ENCODE measurements around the gene LRCH1. TPM values are rescaled to one million over a fixed set of nuclear protein-coding genes. Genes with fewer than 3 reads are reported as not detected.

LRCH1 gene
- total and polyA plus RNA-seq, 2 of the 13 experiments (the other 11 are each of a cell fraction or from before 2014, with no cell fraction given), result 4.1 to 12.6 TPM

- TF ChIP-seq, protein P1, sequence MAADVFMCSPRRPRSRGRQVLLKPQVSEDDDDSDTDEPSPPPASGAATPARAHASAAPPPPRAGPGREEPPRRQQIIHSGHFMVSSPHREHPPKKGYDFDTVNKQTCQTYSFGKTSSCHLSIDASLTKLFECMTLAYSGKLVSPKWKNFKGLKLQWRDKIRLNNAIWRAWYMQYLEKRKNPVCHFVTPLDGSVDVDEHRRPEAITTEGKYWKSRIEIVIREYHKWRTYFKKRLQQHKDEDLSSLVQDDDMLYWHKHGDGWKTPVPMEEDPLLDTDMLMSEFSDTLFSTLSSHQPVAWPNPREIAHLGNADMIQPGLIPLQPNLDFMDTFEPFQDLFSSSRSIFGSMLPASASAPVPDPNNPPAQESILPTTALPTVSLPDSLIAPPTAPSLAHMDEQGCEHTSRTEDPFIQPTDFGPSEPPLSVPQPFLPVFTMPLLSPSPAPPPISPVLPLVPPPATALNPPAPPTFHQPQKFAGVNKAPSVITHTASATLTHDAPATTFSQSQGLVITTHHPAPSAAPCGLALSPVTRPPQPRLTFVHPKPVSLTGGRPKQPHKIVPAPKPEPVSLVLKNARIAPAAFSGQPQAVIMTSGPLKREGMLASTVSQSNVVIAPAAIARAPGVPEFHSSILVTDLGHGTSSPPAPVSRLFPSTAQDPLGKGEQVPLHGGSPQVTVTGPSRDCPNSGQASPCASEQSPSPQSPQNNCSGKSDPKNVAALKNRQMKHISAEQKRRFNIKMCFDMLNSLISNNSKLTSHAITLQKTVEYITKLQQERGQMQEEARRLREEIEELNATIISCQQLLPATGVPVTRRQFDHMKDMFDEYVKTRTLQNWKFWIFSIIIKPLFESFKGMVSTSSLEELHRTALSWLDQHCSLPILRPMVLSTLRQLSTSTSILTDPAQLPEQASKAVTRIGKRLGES (CRISPR knock-in tag; IDR thresholded peaks at IDR 0.05; ENCODE audit: borderline replicate concordance), result no peak
- no peak for TF ChIP-seq ZNF879 (CRISPR knock-in tag; IDR thresholded peaks at IDR 0.05)
- no peak for TF ChIP-seq IRX3 (CRISPR knock-in tag; IDR thresholded peaks at IDR 0.05; ENCODE audit: borderline replicate concordance, low read depth)
- no peak for TF ChIP-seq IRF9 (CRISPR knock-in tag; IDR thresholded peaks at IDR 0.05; ENCODE audit: borderline replicate concordance)
- TF ChIP-seq MATR3 (CRISPR knock-in tag; IDR thresholded peaks at IDR 0.05), result no peak
- TF ChIP-seq, protein P2, sequence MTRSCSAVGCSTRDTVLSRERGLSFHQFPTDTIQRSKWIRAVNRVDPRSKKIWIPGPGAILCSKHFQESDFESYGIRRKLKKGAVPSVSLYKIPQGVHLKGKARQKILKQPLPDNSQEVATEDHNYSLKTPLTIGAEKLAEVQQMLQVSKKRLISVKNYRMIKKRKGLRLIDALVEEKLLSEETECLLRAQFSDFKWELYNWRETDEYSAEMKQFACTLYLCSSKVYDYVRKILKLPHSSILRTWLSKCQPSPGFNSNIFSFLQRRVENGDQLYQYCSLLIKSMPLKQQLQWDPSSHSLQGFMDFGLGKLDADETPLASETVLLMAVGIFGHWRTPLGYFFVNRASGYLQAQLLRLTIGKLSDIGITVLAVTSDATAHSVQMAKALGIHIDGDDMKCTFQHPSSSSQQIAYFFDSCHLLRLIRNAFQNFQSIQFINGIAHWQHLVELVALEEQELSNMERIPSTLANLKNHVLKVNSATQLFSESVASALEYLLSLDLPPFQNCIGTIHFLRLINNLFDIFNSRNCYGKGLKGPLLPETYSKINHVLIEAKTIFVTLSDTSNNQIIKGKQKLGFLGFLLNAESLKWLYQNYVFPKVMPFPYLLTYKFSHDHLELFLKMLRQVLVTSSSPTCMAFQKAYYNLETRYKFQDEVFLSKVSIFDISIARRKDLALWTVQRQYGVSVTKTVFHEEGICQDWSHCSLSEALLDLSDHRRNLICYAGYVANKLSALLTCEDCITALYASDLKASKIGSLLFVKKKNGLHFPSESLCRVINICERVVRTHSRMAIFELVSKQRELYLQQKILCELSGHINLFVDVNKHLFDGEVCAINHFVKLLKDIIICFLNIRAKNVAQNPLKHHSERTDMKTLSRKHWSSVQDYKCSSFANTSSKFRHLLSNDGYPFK (CRISPR knock-in tag; IDR thresholded peaks at IDR 0.05; ENCODE audit: borderline replicate concordance), result no peak
- TF ChIP-seq SRF (IDR thresholded peaks at IDR 0.05; ENCODE audit: low read depth, low read length), result no peak
- TF ChIP-seq ZNF362 (CRISPR knock-in tag; IDR thresholded peaks at IDR 0.05; ENCODE audit: borderline replicate concordance), result no peak
- TF ChIP-seq ZNF775 (CRISPR knock-in tag; IDR thresholded peaks at IDR 0.05; ENCODE audit: borderline replicate concordance), result no peak
- TF ChIP-seq, protein P3, sequence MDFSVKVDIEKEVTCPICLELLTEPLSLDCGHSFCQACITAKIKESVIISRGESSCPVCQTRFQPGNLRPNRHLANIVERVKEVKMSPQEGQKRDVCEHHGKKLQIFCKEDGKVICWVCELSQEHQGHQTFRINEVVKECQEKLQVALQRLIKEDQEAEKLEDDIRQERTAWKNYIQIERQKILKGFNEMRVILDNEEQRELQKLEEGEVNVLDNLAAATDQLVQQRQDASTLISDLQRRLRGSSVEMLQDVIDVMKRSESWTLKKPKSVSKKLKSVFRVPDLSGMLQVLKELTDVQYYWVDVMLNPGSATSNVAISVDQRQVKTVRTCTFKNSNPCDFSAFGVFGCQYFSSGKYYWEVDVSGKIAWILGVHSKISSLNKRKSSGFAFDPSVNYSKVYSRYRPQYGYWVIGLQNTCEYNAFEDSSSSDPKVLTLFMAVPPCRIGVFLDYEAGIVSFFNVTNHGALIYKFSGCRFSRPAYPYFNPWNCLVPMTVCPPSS (IDR thresholded peaks at IDR 0.05), result no peak
- no peak for TF ChIP-seq ZBTB42 (CRISPR knock-in tag; IDR thresholded peaks at IDR 0.05)
- TF ChIP-seq NR2F2 (IDR thresholded peaks at IDR 0.05; ENCODE audit: borderline replicate concordance, low read depth), result peak; percentile 96
- TF ChIP-seq ZEB1 (IDR thresholded peaks at IDR 0.05; ENCODE audit: insufficient replicate concordance, low read depth), result peak; percentile 63
- TF ChIP-seq ZFP37 (CRISPR knock-in tag; IDR thresholded peaks at IDR 0.05; ENCODE audit: borderline replicate concordance), result no peak
- TF ChIP-seq, protein P4, sequence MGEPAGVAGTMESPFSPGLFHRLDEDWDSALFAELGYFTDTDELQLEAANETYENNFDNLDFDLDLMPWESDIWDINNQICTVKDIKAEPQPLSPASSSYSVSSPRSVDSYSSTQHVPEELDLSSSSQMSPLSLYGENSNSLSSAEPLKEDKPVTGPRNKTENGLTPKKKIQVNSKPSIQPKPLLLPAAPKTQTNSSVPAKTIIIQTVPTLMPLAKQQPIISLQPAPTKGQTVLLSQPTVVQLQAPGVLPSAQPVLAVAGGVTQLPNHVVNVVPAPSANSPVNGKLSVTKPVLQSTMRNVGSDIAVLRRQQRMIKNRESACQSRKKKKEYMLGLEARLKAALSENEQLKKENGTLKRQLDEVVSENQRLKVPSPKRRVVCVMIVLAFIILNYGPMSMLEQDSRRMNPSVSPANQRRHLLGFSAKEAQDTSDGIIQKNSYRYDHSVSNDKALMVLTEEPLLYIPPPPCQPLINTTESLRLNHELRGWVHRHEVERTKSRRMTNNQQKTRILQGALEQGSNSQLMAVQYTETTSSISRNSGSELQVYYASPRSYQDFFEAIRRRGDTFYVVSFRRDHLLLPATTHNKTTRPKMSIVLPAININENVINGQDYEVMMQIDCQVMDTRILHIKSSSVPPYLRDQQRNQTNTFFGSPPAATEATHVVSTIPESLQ (CRISPR knock-in tag; conservative IDR thresholded peaks at IDR 0.05), result no peak
- TF ChIP-seq CHD2 (IDR thresholded peaks at IDR 0.05; ENCODE audit: low read depth, low read length), result no peak
- TF ChIP-seq ZNF205 (CRISPR knock-in tag; IDR thresholded peaks at IDR 0.05), result no peak
Measured at GRCh38 chr13:46607768-46608564, 55.0 kb downstream of the LRCH1 start (continued).

All from HepG2 (cell line).